Retinal pigment epithelial cell (primary cell): Measurements from ENCODE around the gene ADCY3.
A peak's percentile ranks its signal among the peaks of the same experiment; 100 is the strongest.

ENCODE experiments used
- DNase-seq: peaks from one replicate; pipeline ENCODE4 v3.0.0-alpha.2; 2010; ENCODE audit warnings: low read depth
- H3K4me3 ChIP-seq: 2 replicates; pipeline ENCODE4 v1.5.1; 2011; ENCODE audit warnings: mild to moderate bottlenecking, low read length, control low read depth, moderate library complexity
- CTCF ChIP-seq: conservative IDR thresholded peaks from 2 replicates; pipeline ENCODE4 v1.5.1; 2011; ENCODE audit warnings: low read depth, low read length, control low read depth, inconsistent platforms

ADCY3 gene

GRCh38 chr2:24830351-24830750, 89.7 kb downstream of the ADCY3 start:
- peak; percentile 19 for TF ChIP-seq CTCF
- no peak overlapping the region for H3K4me3 ChIP-seq
- DNase-seq: no peak

DNA sequence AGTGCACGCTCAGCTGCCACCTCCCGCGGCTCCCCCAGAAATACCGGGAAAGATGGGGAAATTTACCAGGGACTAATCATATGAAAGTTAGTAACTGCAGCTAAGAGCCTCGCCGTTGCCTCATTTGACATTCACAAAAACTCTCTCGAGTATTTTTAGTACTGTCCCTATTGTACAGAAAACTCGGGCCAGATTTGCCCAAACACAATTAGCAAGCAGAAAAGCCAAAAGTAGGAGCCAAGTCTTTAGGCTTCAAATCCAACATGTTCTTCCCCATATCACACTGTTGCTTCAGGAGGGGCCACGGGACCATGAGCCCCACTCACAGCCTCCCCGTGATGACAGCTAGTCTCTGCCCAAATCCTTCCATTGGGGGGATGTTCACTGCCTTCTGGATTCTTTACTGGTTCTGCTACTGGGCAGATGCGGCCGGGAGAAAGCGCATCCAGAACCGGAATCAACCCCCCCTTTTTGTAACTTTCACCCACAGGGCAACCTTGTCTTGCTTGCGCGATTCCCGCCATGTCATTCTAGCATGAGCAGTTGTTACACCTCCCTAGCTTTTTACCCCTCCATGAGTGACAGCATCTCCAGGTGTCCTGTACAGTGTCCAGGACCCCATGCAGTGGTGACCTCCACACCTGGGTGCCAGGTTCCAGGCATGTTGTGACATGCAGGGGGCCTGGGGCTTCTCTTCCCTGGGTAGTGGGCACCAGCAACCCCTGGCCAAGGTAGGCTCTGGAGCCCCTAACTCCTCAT, 91.6 kb downstream of the ADCY3 start:
- no peak for TF ChIP-seq CTCF
- H3K4me3 ChIP-seq: no peak overlapping the region
- DNase-seq: no peak

DNA sequence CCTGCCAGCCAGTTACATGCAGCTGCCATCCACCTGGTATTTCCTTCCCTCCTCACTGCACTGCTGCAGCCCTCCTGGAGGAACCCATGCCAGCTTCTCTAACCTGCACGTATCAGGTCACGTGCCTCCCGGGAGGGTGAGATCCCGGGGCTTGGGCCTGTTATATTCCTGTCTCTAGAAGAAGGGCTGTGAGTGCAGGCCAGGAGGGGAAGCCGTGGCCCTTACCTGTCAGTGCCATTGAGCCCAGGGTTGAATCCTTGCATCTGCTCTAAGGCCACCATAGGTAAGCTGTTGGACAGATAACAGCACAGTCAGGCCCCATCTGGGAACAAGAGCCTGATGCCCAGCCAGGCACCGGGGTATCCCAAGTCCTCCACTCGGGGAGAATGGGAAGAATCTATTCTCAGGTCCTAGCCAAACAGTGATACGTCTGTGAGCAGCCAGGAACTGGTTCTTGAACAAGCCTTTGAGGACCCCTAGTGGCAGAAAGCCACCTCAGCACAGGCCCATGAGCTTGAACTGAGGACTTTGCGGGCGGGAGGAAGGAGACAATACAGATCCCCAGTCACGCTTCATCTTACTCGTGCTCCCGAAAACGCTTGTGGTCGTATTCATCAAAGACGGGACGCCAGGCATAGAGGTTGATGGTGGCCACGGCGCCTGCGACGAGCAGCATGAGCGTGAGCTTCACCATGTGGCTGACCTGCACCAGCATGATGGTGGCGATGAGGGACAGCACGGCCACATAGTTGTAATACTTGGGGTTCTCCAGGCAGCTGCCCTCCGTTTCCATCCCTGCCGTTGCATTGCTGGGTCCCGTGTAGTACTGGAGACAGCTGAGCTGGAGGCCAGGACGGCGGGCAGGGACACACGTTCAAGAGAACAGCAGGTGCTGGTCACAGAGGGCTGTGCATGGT, 92.5 kb downstream of the ADCY3 start:
- DNase-seq: peak; percentile 63
- peak overlapping the region; percentile 35 for H3K4me3 ChIP-seq
- peak; percentile 97 for TF ChIP-seq CTCF

DNA sequence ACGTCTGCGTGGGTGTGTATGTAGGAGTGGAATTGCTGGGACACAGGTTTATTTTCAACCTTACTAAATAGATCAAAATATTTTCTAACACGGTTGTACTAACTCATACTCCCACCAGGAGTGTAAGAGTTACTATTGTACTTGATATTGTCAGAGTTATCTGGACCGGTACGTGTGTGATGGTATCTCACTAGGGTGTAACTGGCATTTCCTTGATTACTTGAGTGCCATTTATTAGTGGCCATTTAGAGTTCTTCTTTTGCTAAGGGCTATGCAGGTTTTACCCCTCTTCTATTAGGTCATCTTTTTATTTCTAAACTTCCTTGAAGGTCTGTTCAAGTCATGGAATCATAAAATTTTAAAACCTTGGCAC, 93.3 kb downstream of the ADCY3 start:
- no peak for DNase-seq
- no peak for TF ChIP-seq CTCF
- H3K4me3 ChIP-seq: no peak overlapping the region

DNA sequence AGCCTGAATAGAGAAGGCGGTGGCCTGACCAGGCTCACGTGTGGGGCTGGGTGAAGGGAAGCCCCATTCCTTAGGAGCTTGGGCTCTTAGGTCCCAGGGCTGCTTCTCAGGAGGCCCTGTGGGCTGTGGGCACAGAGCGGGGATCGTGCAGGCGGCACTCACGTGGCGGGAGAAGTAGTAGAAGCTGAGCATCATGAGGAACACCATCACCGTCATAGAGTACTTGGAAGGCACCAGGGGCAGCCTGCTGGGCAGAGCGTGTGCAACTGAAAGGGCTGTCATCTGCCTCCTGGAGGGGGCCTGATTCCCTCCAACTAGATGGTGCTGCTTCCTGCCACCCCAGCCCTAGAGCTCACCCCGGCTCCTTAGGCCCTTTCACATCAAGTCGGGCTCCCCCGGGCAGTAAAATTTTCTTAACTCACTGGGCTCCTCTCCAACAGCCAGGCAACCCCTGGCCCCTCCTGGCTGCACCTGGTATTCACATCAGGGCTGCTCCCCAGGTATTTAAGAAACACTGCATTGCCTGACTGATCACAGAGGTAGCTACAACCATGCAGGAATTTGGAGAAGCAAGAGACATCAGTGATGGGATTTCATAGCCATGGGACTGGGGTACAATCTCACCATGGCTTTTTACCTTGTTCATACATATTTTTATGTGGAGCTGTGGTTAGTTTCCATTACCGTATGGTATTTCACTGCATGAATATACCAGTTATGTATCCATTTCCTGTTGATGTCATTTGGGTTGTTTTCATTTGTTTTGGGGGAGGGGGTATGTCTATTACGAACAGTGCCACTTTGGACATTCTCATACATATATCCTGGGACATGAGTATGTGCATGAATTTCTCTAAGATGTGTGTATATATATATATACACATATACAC, 93.9 kb downstream of the ADCY3 start:
- DNase-seq: no peak
- no peak for TF ChIP-seq CTCF
- H3K4me3 ChIP-seq: no peak overlapping the region

- peak; percentile 60 for TF ChIP-seq CTCF
- no peak overlapping the region for H3K4me3 ChIP-seq
- no peak for DNase-seq
These were observed 94.8 kb downstream of the ADCY3 start for GRCh38 chr2:24824966-24825882.
